RWPE2 (cell line): Measurements from ENCODE around the gene SLCO1B3.

Source experiments
- ATAC-seq: fragments of 200-7000 bp; cut with Tn5 transposase; 3 replicates; pipeline ENCODE4 v1.9.1; 2021; ENCODE audit warnings: low read depth
- DNase-seq: peaks from one replicate; pipeline ENCODE4 v3.0.0-alpha.2; 2020; ENCODE audit warnings: low spot score
- H3K27ac ChIP-seq: fragments of 450-650 bp; 2 replicates; pipeline ENCODE4 v1.5.1; 2017; ENCODE audit warnings: mild to moderate bottlenecking; ENCODE audit not compliant: poor library complexity, severe bottlenecking
- H3K27me3 ChIP-seq: fragments of 250-450 bp; sonication (Bioruptor Pico); 2 replicates; pipeline ENCODE4 v1.5.1; 2021; ENCODE audit warnings: mild to moderate bottlenecking, moderate library complexity; ENCODE audit not compliant: insufficient read depth, poor library complexity, severe bottlenecking
- H3K36me3 ChIP-seq: fragments of 250-450 bp; sonication (Bioruptor Pico); 2 replicates; pipeline ENCODE4 v1.5.1; 2020; ENCODE audit warnings: low read depth, mild to moderate bottlenecking, moderate library complexity
- H3K4me1 ChIP-seq: fragments of 250-450 bp; sonication (Bioruptor Pico); 2 replicates; pipeline ENCODE4 v1.5.1; 2021; ENCODE audit warnings: mild to moderate bottlenecking, moderate library complexity; ENCODE audit not compliant: insufficient read depth, poor library complexity, severe bottlenecking
- H3K4me3 ChIP-seq: fragments of 250-450 bp; sonication (Bioruptor Pico); 2 replicates; pipeline ENCODE4 v1.5.1; 2021; ENCODE audit warnings: mild to moderate bottlenecking, moderate library complexity; ENCODE audit not compliant: severe bottlenecking
- H3K9me3 ChIP-seq: fragments of 250-450 bp; sonication (Bioruptor Pico); 2 replicates; pipeline ENCODE4 v1.5.1; 2021; ENCODE audit warnings: mild to moderate bottlenecking, moderate library complexity; ENCODE audit not compliant: severe bottlenecking
- CTCF ChIP-seq: fragments of 450-650 bp; IDR thresholded peaks from one replicate; pipeline ENCODE4 v1.5.1; 2017; ENCODE audit warnings: mild to moderate bottlenecking, moderate library complexity; ENCODE audit not compliant: poor library complexity, severe bottlenecking

SLCO1B3 gene

GRCh38 chr12:20917819-20918218 is 107.3 kb downstream of the SLCO1B3 start:
- no peak for ATAC-seq
- no peaks in the 10 kb centered on the region for H3K4me1 ChIP-seq
- no peaks in the 10 kb centered on the region for H3K36me3 ChIP-seq
- H3K27me3 ChIP-seq = no peaks in the 10 kb centered on the region
- H3K27ac ChIP-seq = no peak overlapping the region
- no peak for DNase-seq
- no peaks in the 10 kb centered on the region for H3K9me3 ChIP-seq
- no peak for TF ChIP-seq CTCF
- H3K4me3 ChIP-seq = no peak overlapping the region

- H3K27me3 ChIP-seq = no peaks in the 10 kb centered on the region
- ATAC-seq (no peak), DNase-seq (no peak)
- H3K4me3 ChIP-seq = no peak overlapping the region
- no peaks in the 10 kb centered on the region for H3K9me3 ChIP-seq
- H3K27ac ChIP-seq = no peak overlapping the region
- no peak for TF ChIP-seq CTCF
- no peaks in the 10 kb centered on the region for H3K36me3 ChIP-seq
- no peaks in the 10 kb centered on the region for H3K4me1 ChIP-seq
Measured at GRCh38 chr12:20931894-20932293, 121.4 kb downstream of the SLCO1B3 start.

GRCh38 chr12:20946732-20947131 is 136.2 kb downstream of the SLCO1B3 start:
- ATAC-seq (no peak), DNase-seq (no peak)
- Histone ChIP-seq H3K36me3 (no peaks in the 10 kb centered on the region), H3K4me1 (no peaks in the 10 kb centered on the region), H3K9me3 (no peaks in the 10 kb centered on the region), H3K27ac (no peak overlapping the region), H3K27me3 (no peaks in the 10 kb centered on the region), H3K4me3 (no peak overlapping the region)
- TF ChIP-seq CTCF = peak; percentile 48

- ATAC-seq (no peak), DNase-seq (no peak)
- Histone ChIP-seq H3K27ac (no peak overlapping the region), H3K27me3 (no peaks in the 10 kb centered on the region), H3K9me3 (no peaks in the 10 kb centered on the region), H3K4me3 (no peak overlapping the region), H3K4me1 (no peaks in the 10 kb centered on the region), H3K36me3 (no peaks in the 10 kb centered on the region)
- peak; percentile 57 for TF ChIP-seq CTCF
Measured at GRCh38 chr12:20950248-20950647, 139.7 kb downstream of the SLCO1B3 start.

- Histone ChIP-seq H3K9me3 (no peaks in the 10 kb centered on the region), H3K36me3 (no peaks in the 10 kb centered on the region), H3K27me3 (no peaks in the 10 kb centered on the region), H3K4me3 (no peak overlapping the region), H3K27ac (no peak overlapping the region), H3K4me1 (no peaks in the 10 kb centered on the region)
- ATAC-seq (no peak), DNase-seq (no peak)
- TF ChIP-seq CTCF = no peak
Measured at GRCh38 chr12:20963303-20963702, 152.8 kb downstream of the SLCO1B3 start.
